Ishikawa (cell line): ENCODE measurements around the gene GOLGA2.

Experiments used
- CEBPB ChIP-seq: IDR thresholded peaks from 2 replicates; pipeline ENCODE4 v1.6.1; 2012
- CREB1 ChIP-seq: IDR thresholded peaks from 2 replicates; pipeline ENCODE4 v1.6.1; 2012; ENCODE audit warnings: low read depth
- EGR1 ChIP-seq: IDR thresholded peaks from 2 replicates; pipeline ENCODE4 v1.6.1; 2012
- EP300 ChIP-seq: IDR thresholded peaks from 2 replicates; pipeline ENCODE4 v1.6.1; 2012; ENCODE audit warnings: borderline replicate concordance
- FOXM1 ChIP-seq: IDR thresholded peaks from 2 replicates; pipeline ENCODE4 v1.6.1; 2012; ENCODE audit warnings: low read depth, borderline replicate concordance
- NFIC ChIP-seq: IDR thresholded peaks from 2 replicates; pipeline ENCODE4 v1.6.1; 2012
- RAD21 ChIP-seq: IDR thresholded peaks from 2 replicates; pipeline ENCODE4 v1.6.1; 2012; ENCODE audit warnings: low read depth
- TAF1 ChIP-seq: IDR thresholded peaks from 2 replicates; pipeline ENCODE4 v1.6.1; 2012; ENCODE audit warnings: low read depth, mild to moderate bottlenecking
- TCF12 ChIP-seq: IDR thresholded peaks from 2 replicates; pipeline ENCODE4 v1.6.1; 2012; ENCODE audit warnings: low read depth
- TEAD4 ChIP-seq: IDR thresholded peaks from 2 replicates; pipeline ENCODE4 v1.6.1; 2012
- YY1 ChIP-seq: IDR thresholded peaks from 2 replicates; pipeline ENCODE4 v1.6.1; 2012; ENCODE audit warnings: low read depth
- ZBTB7A ChIP-seq: IDR thresholded peaks from 2 replicates; pipeline ENCODE4 v1.6.1; 2012; ENCODE audit warnings: low read depth
- TF ChIP-seq, protein P1 (sequence below): IDR thresholded peaks from 2 replicates; pipeline ENCODE4 v1.6.1; 2012
- TF ChIP-seq, protein P2 (sequence below): IDR thresholded peaks from 2 replicates; pipeline ENCODE4 v1.6.1; 2012
- TF ChIP-seq, protein P3 (sequence below): IDR thresholded peaks from 2 replicates; pipeline ENCODE4 v1.6.1; 2012; ENCODE audit warnings: low read depth, mild to moderate bottlenecking

GOLGA2 gene

DNA sequence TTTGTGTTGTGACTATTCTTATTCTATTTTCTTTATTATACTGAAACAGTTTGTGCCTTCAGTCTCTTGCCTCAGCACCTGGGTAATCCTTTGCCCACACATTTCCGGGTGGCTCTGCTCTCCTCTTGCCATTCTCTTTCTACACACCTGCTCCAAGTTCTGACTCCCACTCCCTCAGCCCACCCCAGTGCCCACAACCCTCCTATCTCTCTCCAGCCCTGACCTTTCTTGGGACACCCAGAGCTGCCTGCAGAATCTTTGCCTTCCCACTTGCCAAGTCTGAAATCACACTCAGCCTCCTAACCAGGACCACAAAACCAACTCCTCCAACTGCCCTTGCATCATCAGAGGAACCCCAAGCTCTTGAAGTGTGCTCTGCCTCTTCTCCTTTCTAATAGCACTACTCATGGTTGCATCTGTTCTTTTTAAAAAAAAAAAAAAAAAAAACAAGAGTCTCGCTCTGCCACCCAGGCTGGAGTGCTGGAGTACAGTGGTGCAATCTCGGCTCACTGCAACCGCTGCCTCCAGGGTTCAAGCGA lies 4.3 kb upstream of the GOLGA2 start:
- no peak for TF ChIP-seq TAF1
- no peak for TF ChIP-seq ZBTB7A

DNA sequence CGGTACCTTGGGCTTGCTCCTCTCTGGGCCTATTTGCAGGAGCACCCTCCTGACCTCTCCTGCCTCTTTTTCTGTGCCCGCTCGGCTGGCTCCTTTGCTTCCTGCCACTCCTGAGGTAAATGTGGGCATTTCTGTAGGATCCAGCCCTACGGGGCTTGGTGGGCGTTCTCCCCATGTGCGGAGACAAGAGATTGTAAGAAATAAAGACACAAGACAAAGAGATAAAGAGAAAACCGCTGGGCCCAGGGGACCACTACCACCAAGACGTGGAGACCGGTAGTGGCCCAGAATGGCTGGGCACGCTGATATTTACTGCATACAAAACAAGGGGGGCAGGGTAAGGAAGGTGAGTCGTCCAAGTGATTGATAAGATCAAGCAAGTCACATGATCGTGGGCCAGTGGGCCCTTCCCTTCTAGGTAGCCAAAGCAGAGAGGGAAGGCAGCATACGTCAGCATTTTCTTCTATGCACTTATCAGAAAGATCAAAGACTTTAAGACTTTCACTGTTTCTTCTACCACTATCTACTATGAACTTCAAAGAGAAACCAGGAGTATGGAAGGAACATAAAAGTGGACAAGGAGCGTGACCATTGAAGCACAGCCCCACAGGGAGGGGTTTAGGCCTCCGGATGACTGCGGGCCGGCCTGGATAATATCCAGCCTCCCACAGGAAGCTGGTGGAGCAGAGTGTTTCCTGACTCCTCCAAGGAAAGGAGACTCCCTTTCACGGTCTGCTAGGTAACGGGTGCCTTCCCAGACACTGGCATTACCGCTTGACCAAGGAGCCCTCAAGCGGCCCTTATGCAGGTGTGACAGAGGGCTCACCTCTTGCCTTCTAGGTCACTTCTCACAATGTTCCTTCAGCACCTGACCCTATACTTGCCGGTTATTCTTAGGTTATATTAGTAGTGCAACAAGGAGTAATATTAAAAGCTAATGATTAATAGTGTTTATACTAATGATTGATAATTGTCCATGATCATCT lies 3.6 kb upstream of the GOLGA2 start:
- TF ChIP-seq, protein P1, sequence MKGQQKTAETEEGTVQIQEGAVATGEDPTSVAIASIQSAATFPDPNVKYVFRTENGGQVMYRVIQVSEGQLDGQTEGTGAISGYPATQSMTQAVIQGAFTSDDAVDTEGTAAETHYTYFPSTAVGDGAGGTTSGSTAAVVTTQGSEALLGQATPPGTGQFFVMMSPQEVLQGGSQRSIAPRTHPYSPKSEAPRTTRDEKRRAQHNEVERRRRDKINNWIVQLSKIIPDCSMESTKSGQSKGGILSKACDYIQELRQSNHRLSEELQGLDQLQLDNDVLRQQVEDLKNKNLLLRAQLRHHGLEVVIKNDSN: peak; percentile 34; the same call in 1 of the 2 replicates

DNA sequence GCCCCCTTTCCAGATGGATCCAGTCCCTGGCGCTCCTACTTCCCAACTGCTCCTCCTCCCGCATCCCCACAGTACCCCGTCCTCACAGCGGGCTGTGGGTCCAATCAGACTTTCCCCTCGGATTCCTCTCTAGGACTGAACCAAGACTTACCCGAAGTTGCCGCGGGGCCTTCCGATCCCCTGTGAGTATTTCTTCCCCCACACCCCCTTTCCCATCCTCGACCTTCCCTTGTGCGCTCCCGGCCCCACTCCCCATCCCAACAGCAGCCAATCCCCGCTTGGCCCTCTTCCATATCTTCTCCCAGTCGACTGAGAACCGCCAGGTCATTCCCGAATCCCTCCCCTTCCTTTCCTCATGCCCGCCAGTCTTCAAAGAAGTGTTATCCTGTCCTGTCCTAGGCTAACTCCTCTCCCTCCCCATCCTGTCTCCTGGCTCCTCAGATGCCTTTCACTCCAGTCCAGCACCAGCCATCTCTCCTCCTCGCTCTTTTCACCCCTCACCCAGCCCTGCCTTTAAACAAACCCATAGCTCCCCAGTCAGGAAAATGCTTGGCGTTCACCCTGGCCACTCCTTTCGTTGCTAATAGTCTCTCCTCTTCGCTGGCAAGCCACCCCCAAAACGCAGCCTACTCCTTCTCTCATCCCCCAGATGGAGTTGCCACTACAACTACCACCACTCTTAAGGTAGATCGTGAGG lies 915 bp upstream of the GOLGA2 start:
- TF ChIP-seq CREB1: no peak
- 0 out of 2 replicates have a peak, but pooled peaks have one; percentile 38 for TF ChIP-seq ZBTB7A

DNA sequence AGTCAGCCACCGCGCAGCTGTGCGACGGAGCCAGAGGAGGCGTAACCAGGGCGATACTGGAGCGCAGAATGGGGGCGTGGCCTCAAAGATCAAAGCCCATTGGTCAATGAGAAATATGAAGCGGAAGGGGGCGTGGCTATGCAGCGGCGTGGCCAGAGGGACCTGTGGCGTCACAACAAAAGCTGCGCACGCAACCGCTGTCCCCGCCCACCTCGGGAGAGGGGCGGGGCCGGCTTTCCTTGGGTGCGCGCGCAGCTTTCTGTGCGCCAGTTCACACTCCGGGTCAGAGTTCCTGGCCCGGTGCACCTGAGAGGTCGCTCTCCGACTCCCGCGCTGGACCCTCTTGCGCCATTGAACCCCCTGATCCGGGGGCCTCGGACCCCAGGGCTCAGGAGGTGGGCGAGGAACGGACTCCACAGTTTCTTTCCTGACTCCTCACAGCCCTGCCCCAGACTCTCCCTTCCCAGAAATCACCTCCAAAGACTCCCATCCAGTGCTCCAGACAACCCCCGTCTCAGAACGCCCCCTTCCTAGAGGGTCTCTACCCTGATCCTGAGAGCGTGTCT lies 284 bp upstream of the GOLGA2 start, which contains the start of gene SWI5:
SWI5 (plus strand) TSS at position 269 of the 566 bp plus-strand sequence.
- TF ChIP-seq, protein P1: peak; percentile 51
- TF ChIP-seq NFIC (peak; percentile 36; the same call in 1 of the 2 replicates), EP300 (no peak), TAF1 (peak; percentile 90), CEBPB (peak; percentile 39; the same call in 1 of the 2 replicates), TCF12 (0 out of 2 replicates have a peak, but pooled peaks have one; percentile 11), CREB1 (peak; percentile 46; the same call in 1 of the 2 replicates)
- TF ChIP-seq, protein P2, sequence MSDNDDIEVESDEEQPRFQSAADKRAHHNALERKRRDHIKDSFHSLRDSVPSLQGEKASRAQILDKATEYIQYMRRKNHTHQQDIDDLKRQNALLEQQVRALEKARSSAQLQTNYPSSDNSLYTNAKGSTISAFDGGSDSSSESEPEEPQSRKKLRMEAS: peak; percentile 8; the same call in 1 of the 2 replicates
- TF ChIP-seq, protein P3, sequence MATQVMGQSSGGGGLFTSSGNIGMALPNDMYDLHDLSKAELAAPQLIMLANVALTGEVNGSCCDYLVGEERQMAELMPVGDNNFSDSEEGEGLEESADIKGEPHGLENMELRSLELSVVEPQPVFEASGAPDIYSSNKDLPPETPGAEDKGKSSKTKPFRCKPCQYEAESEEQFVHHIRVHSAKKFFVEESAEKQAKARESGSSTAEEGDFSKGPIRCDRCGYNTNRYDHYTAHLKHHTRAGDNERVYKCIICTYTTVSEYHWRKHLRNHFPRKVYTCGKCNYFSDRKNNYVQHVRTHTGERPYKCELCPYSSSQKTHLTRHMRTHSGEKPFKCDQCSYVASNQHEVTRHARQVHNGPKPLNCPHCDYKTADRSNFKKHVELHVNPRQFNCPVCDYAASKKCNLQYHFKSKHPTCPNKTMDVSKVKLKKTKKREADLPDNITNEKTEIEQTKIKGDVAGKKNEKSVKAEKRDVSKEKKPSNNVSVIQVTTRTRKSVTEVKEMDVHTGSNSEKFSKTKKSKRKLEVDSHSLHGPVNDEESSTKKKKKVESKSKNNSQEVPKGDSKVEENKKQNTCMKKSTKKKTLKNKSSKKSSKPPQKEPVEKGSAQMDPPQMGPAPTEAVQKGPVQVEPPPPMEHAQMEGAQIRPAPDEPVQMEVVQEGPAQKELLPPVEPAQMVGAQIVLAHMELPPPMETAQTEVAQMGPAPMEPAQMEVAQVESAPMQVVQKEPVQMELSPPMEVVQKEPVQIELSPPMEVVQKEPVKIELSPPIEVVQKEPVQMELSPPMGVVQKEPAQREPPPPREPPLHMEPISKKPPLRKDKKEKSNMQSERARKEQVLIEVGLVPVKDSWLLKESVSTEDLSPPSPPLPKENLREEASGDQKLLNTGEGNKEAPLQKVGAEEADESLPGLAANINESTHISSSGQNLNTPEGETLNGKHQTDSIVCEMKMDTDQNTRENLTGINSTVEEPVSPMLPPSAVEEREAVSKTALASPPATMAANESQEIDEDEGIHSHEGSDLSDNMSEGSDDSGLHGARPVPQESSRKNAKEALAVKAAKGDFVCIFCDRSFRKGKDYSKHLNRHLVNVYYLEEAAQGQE: no peak

DNA sequence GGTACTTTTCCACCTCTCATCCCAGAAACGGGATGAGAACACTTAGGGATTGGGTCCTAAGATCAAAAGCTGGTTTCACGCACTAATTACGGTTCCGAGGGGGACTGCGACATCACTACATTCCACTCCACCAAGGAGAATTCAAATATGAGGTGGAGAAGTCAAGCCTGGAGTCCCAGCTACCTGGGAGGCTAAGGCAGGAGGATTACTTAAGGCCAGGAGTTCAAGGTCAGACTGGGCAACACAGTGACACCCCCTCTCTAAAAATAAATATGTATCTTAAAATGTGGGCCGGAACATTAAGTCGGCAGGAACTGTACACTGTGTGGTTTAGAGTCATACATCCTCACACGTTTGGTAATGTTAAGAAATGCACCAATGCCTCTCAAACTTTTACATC lies 1.6 kb downstream of the GOLGA2 start:
- TF ChIP-seq, protein P2: no peak
- no peak for TF ChIP-seq CREB1
- TF ChIP-seq NFIC: no peak
- no peak for TF ChIP-seq TAF1
- TF ChIP-seq, protein P1: no peak
- TF ChIP-seq YY1: no peak
- no peak for TF ChIP-seq EGR1
- TF ChIP-seq EP300: no peak
- TF ChIP-seq ZBTB7A: no peak
- no peak for TF ChIP-seq TEAD4

DNA sequence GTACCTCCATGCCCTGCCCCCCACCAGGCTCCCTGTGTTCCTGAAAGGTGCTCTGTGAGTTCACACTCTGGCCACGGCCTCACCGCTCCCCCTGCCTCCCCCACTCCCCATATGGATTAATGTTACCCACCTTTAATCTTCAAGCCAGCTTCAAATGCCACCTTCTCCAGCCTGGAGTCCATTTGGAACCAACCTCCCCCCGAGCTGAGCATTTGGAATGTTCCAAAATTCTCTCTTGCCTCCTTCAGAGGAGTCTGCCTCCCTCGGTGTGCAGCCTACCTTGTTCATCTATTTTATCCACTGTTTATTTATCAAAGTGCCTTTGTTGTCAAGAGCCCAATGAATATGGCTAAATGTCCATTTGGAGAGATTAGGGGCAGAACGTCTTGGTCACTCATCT lies 4.3 kb downstream of the GOLGA2 start:
- TF ChIP-seq CEBPB: no peak
- TF ChIP-seq, protein P2: no peak
- TF ChIP-seq TEAD4: no peak
- no peak for TF ChIP-seq FOXM1
- TF ChIP-seq YY1: no peak
- TF ChIP-seq ZBTB7A: no peak
- TF ChIP-seq, protein P3: no peak
- TF ChIP-seq TCF12: no peak
- no peak for TF ChIP-seq EP300
- TF ChIP-seq TAF1: no peak
- TF ChIP-seq EGR1: no peak
- TF ChIP-seq CREB1: no peak
- TF ChIP-seq RAD21: no peak
- TF ChIP-seq, protein P1: no peak
- TF ChIP-seq NFIC: no peak
